HL-60 (cell line): ENCODE measurements around the gene CFTR.

Source experiments
- CTCF ChIP-seq: IDR thresholded peaks from one replicate; pipeline ENCODE4 v1.5.1; 2011; ENCODE audit warnings: low read length, control low read depth, inconsistent platforms; ENCODE audit not compliant: insufficient read depth
- POLR2AphosphoS5 ChIP-seq: IDR thresholded peaks from 2 replicates; pipeline ENCODE4 v1.6.1; 2012; ENCODE audit warnings: low read depth

DNA sequence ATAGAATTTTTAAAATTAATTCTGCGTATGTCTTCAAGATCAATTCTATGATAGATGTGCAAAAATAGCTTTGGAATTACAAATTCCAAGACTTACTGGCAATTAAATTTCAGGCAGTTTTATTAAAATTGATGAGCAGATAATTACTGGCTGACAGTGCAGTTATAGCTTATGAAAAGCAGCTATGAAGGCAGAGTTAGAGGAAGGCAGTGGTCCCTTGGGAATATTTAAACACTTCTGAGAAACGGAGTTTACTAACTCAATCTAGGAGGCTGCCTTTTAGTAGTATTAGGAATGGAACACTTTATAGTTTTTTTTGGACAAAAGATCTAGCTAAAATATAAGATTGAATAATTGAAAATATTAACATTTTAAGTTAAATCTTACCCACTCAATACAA is 70.8 kb downstream of the CFTR start:
- TF ChIP-seq POLR2AphosphoS5 (no peak), CTCF (no peak)
